Fibroblast of lung (primary cell): ENCODE measurements around the gene SUCO.

ENCODE experiments used
- CTCF ChIP-seq, 2 donors: IDR thresholded peaks in 1 of 2; conservative IDR thresholded peaks in 1 of 2; 1 replicate in 1 of 2; 2 replicates in 1 of 2; pipeline ENCODE4 v1.5.1; 2011 to 2012; ENCODE audit warnings: low read length in 2 of 2, control low read depth in 1 of 2, inconsistent platforms in 1 of 2, low read depth in 1 of 2, mild to moderate bottlenecking in 1 of 2
- EZH2 ChIP-seq: IDR thresholded peaks from 2 replicates; pipeline ENCODE4 v1.5.1; 2012; ENCODE audit warnings: low read length, control low read depth, mild to moderate bottlenecking; ENCODE audit errors: missing control alignments

GRCh38 chr1:172622541-172622940, 89.6 kb downstream of the SUCO start:
- TF ChIP-seq CTCF (conservative IDR thresholded peaks at IDR 0.05 in 1 of 2, IDR thresholded peaks at IDR 0.05 in 1 of 2; ENCODE audit: low read depth in 1 of 2, low read length in 2 of 2) (no peak), EZH2 (no peak)
